ENCODE measurements around the gene CCNI2.

Gene CCNI2

DNA sequence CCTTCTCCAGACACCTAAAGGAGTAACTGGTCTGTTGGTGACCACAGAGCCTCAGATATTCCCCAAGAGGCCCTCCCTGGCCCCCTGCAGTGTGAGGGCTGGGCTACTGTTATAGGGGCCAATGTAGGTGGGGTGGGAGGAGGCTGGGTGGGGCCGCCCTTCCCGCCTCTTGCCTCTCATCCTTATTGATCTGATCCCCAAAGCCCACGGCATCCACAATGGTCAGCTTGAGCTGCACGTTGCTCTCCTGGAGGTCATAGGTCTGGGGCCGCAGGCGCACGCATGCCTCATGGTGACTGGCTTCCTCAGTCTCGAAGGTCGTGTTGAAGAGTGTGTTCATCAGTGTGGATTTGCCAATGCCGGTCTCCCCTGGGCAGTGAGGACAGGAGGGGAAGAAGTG lies 16.8 kb downstream of the CCNI2 start:
- Mint-ChIP-seq H3K4me1 (ENCODE audit: low read depth in 2 of 2) (peaks cover 1 to 7% of the 10 kb centered on the region in 2 donors), H3K27ac (no peak overlapping the region)
- DNase-seq: no peak

DNA sequence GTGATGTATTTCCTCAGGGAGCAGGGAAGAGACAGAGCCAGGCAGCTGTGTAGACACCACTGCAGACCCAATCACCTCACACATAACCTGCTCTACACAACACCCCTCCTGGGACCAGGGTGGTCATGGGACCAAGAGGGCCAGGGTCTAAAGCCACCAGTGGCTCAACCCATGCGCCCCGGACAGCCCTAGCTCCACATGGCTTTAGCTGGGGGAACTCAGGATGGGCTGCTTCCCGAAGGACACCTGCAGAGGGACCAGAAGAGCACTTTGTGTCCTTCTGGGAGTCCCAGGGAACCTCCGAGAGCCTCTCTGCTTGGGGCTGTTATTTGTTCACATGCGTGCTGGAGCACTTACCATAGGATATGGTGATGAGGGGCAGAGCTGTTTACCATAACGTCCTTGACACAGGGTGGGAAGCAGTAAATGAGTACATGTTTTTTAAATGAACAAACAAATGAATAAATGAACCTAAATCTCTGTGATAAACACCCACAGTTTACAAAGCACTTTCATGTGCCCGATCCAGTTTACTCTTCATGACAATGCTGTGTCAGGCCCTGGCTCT lies 17.5 kb downstream of the CCNI2 start:
- Mint-ChIP-seq H3K4me1 (ENCODE audit: low read depth in 2 of 2) (peaks cover 1 to 7% of the 10 kb centered on the region in 2 donors), H3K4me3 (no peak overlapping the region), H3K9me3 (no peaks in the 10 kb centered on the region), H3K36me3 (ENCODE audit: insufficient read depth) (peaks cover 3% of the 10 kb centered on the region), H3K27ac (no peak overlapping the region), H3K27me3 (no peaks in the 10 kb centered on the region)
- DNase-seq (no peak), ATAC-seq (replicated peaks) (no peak)

More for the DNA sequence above, 16.8 kb downstream of the CCNI2 start:
- H3K36me3 Mint-ChIP-seq (ENCODE audit: insufficient read depth): peaks cover 3% of the 10 kb centered on the region
- no peaks in the 10 kb centered on the region for H3K9me3 Mint-ChIP-seq
- ATAC-seq (replicated peaks): no peak
- no peak overlapping the region for H3K4me3 Mint-ChIP-seq
- H3K27me3 Mint-ChIP-seq: no peaks in the 10 kb centered on the region

DNA sequence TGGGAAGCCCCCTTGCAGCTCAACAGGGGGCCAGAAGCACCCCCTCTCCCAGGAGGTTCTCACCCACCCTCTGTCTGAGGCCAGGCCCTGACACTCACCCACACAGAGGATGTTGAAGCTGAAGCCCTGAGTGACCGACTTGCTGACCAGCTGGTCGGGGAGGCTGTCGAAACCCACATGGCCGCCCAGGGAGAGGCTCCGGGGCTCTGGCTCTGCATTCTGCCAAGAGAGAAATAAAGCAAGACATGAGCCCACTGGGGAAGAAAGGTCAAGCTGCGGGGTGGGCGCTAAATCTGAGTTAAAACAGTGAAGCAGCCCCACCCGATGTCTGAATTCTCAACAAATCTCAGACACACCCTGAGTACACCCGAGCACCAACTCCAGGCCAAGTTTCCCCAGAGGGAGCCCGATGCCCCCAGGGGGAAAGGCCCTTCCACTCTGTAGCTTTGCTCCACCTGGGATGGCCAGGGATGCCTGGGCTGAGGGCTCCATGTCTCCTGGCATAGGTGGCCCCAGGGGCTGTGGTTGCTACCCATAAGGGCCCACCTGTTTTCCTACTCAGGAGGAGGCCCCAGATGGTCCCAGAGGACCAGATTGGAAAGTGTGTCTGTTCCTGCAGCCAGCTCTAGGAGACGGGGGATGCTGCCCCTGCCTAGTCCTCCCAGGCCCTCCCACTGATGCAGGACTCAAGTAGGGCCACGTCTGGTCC lies 18.2 kb downstream of the CCNI2 start:
- DNase-seq (no peak), ATAC-seq (replicated peaks) (no peak)
- peaks cover 1 to 7% of the 10 kb centered on the region in 2 donors for H3K4me1 Mint-ChIP-seq (ENCODE audit: low read depth in 2 of 2)
- peaks cover 3% of the 10 kb centered on the region for H3K36me3 Mint-ChIP-seq (ENCODE audit: insufficient read depth)
- H3K27me3 Mint-ChIP-seq: no peaks in the 10 kb centered on the region
- H3K4me3 Mint-ChIP-seq: no peak overlapping the region
- H3K27ac Mint-ChIP-seq: no peak overlapping the region
- no peaks in the 10 kb centered on the region for H3K9me3 Mint-ChIP-seq

DNA sequence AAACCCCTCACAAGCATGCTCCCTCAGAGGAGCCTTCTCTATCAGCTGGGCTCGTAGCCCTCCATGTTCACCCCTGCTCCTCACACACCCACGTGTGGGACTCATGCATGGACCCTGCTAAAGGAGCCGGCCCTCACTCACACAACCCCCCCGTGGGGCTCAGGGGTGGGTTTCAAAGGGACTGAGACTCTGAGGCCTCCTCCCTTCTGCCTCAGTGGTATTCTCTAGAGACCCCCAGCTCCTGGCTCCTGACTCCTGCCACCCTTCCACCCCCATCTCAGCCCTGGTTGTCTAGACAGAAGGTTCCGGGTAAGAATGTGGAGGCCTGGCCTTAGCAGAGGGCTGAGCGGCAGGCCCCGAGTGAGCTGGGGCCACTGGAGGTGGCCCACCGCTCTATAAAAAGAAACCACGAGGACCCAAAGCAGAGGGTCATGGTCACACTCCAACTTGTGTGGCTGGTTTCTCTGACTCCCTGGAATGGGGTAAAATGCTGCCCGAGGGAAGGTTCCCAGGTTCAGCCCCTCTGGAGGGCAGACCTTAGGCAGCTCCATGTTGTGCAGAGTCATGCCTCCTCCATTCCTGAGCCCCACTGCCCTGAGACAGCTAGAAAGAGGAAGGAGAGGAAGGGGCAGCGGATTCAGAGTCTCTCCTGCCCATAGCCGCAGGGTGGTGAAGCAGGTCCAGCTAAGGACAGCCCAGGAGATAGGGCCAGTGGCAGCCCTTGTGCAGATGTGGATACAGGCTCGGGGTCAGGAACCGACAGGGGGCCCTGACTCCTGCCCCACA lies 19.0 kb downstream of the CCNI2 start:
- no peak for DNase-seq
- ATAC-seq (replicated peaks): no peak
- Mint-ChIP-seq H3K27ac (no peak overlapping the region), H3K36me3 (ENCODE audit: insufficient read depth) (peaks cover 3% of the 10 kb centered on the region), H3K4me1 (ENCODE audit: low read depth in 2 of 2) (peaks cover 1 to 7% of the 10 kb centered on the region in 2 donors), H3K27me3 (no peaks in the 10 kb centered on the region), H3K9me3 (no peaks in the 10 kb centered on the region), H3K4me3 (no peak overlapping the region)

DNA sequence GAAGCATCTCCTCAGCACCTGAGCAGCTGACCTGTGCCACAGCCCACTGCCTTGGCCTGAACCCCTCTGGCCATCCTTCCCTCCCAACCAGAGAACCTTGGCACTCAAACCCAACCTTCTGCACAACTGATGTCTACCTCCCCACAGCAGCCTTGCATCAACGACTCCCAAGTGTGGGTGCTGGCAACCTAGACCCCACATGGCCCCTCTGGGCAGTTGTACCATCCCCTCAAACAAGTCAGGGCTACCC lies 19.5 kb downstream of the CCNI2 start:
- Mint-ChIP-seq H3K4me1 (ENCODE audit: low read depth in 2 of 2) (peaks cover 1 to 7% of the 10 kb centered on the region in 2 donors), H3K36me3 (ENCODE audit: insufficient read depth) (peaks cover 3% of the 10 kb centered on the region), H3K27me3 (no peaks in the 10 kb centered on the region), H3K27ac (no peak overlapping the region), H3K9me3 (no peaks in the 10 kb centered on the region), H3K4me3 (no peak overlapping the region)
- no peak for ATAC-seq (replicated peaks)
- no peak for DNase-seq

DNA sequence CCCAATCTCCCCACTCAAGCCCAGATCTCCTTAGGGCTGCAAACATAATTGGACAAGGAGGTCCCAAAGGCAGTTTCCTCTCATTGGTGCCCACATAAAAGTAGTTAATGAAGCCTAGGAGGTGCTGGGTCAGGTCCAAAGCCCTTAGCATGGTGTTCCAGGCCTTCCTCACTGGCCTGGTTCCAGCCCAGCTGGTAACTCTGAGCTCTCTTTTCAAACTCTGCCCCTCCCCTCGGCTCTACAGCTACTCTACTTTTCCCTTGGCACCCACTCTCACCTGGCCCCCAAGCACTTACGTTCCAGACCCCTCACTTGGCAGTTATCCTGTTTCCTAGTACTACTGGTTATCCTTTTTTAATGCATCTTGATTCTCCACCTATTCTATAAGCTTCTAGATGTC lies 19.9 kb downstream of the CCNI2 start:
- Mint-ChIP-seq H3K9me3 (no peaks in the 10 kb centered on the region), H3K36me3 (ENCODE audit: insufficient read depth) (peaks cover 3% of the 10 kb centered on the region), H3K27ac (no peak overlapping the region), H3K4me1 (ENCODE audit: low read depth in 2 of 2) (peaks cover 2 to 7% of the 10 kb centered on the region in 2 donors), H3K4me3 (no peak overlapping the region), H3K27me3 (no peaks in the 10 kb centered on the region)
- ATAC-seq (replicated peaks) (no peak), DNase-seq (no peak)

DNA sequence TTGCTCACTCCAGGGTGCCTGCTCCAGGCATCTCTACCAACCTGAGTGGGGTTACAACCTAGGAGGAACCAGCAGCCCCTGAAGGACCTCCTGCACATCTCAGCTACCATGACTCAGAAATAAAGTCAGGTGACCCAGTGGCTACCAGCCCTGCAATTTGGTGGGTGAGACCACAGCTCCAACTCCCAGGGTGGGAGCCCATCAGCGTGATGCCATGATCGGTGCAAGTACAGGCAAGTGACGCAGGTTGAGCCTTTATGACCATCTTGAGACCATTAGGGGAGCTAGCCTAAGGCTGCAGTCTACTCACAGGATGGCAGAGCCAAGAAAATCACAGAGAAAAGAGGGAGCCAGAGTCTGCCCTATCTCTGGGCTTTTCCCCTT lies 21.3 kb downstream of the CCNI2 start:
- H3K4me1 Mint-ChIP-seq (ENCODE audit: low read depth in 2 of 2): peaks cover 7 to 11% of the 10 kb centered on the region in 2 donors
- peak overlapping the region in 1 of 2 donors; percentile 23 for H3K27ac Mint-ChIP-seq
- no peaks in the 10 kb centered on the region for H3K27me3 Mint-ChIP-seq
- H3K4me3 Mint-ChIP-seq: no peak overlapping the region
- peaks cover 1% of the 10 kb centered on the region for H3K36me3 Mint-ChIP-seq (ENCODE audit: insufficient read depth)
- DNase-seq (no peak), ATAC-seq (replicated peaks) (no peak)
- H3K9me3 Mint-ChIP-seq: no peaks in the 10 kb centered on the region

DNA sequence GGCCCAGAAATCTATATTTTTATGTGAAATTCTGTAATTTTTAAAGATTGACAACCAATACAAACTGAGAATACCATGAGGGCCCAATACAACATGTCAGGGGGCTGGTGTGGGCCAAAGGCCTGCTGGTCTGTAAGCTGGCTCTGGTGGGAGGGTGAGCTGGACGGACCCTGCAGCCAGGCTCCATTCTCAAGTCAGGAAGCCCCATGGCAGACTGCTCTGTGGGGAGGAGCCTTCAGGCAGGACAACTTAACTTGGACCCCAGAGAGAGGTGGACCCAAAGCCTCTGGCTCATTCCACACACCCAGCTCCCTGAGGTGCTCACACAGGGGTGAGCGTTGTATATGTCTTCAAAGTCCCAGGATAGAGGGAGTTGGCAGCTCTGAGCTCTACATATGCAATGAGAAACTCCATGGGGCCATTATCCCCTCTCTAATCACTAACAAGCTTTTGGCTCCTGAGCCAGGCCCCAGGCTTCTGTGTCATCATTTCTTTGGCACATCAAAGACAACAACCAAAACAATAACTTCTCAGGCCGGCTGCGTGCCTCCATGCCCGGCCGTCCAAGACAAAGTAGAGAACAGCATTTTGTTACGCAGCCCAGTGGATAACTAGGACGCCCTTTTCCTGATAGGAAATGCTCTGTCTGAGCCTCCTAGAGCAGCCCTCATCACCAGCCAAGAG lies 23.4 kb downstream of the CCNI2 start:
- Mint-ChIP-seq H3K9me3 (no peaks in the 10 kb centered on the region), H3K27me3 (no peaks in the 10 kb centered on the region)
- no peak for DNase-seq

DNA sequence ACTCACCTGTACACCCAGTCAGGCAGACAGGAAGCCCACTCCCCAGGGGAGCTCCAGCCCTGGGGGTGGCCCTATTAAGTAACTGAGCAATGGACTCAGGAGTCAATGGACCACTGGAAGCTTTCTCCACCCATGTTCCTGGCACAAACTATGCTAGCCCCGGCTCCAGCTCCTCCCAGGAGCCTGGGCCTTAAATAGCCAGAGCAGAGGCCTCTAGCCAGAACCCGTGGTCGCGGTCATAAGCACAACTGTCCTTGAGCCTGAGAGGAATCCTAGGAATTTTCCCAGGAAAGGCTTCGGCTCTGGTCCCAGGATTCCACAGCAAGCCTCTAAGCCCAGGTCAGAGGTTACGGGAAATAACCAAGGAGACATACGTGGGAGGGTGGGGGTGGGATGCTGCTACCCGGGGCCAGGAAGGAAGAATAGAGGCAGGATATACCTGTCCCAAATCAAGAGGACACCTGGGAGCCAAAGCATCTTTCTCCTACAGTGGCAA lies 24.3 kb downstream of the CCNI2 start:
- H3K27ac Mint-ChIP-seq: peak overlapping the region in 1 of 2 donors; percentile 46
- no peak overlapping the region for H3K4me3 Mint-ChIP-seq

More for the DNA sequence above, 23.4 kb downstream of the CCNI2 start:
- Mint-ChIP-seq H3K4me3 (no peak overlapping the region), H3K27ac (peak overlapping the region in 1 of 2 donors; percentile 46), H3K4me1 (ENCODE audit: low read depth in 2 of 2) (peaks cover 16 to 26% of the 10 kb centered on the region in 2 donors), H3K36me3 (ENCODE audit: insufficient read depth) (no peaks in the 10 kb centered on the region)
- ATAC-seq (replicated peaks): no peak

DNA sequence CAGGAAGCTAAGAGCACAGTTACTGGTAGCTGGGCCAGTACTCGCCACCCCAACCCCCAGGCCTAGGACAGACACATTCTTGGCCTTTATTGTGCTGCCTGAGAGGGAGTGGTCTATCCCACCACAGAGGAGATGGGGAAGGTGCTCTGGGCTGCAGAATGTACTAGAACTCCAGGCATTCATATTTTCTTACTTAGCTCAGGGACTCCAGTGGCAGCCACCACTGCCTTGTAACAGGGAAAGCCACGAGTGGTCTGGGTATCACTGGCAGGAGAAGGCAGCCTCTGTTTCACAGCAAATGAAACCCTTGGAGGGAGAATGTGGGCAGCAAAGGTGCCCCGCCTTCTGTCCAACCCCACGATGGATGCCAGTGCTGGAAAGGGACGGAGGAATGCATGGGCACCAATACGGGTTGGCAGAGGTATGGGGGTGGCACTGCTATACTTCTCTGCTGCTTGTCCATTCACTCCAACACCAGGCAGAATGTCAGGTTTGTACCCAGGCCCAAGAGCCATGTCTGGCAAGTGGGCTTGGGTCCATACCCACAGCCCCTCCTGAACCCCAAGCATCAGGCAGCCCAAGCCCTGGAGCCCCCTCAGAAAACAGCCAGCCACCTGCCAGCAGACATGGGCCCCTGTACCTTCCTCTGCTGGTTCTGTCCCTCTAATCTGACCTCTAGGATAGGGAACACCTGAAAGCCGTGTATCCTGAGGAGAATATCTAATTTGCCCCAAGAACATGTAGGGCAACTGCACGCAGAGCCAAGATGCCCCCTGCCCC lies 25.3 kb downstream of the CCNI2 start:
- H3K4me3 Mint-ChIP-seq: no peak overlapping the region
- no peaks in the 10 kb centered on the region for H3K36me3 Mint-ChIP-seq (ENCODE audit: insufficient read depth)
- H3K27ac Mint-ChIP-seq: no peak overlapping the region
- H3K4me1 Mint-ChIP-seq (ENCODE audit: low read depth in 2 of 2): peaks cover 13 to 27% of the 10 kb centered on the region in 2 donors
- DNase-seq (no peak), ATAC-seq (replicated peaks) (no peak)
- no peaks in the 10 kb centered on the region for H3K9me3 Mint-ChIP-seq
- no peaks in the 10 kb centered on the region for H3K27me3 Mint-ChIP-seq

More for the DNA sequence above, 24.3 kb downstream of the CCNI2 start:
- no peaks in the 10 kb centered on the region for H3K9me3 Mint-ChIP-seq
- no peaks in the 10 kb centered on the region for H3K27me3 Mint-ChIP-seq
- no peak for DNase-seq
- peaks cover 20 to 29% of the 10 kb centered on the region in 2 donors for H3K4me1 Mint-ChIP-seq (ENCODE audit: low read depth in 2 of 2)
- no peaks in the 10 kb centered on the region for H3K36me3 Mint-ChIP-seq (ENCODE audit: insufficient read depth)
- ATAC-seq (replicated peaks): no peak

DNA sequence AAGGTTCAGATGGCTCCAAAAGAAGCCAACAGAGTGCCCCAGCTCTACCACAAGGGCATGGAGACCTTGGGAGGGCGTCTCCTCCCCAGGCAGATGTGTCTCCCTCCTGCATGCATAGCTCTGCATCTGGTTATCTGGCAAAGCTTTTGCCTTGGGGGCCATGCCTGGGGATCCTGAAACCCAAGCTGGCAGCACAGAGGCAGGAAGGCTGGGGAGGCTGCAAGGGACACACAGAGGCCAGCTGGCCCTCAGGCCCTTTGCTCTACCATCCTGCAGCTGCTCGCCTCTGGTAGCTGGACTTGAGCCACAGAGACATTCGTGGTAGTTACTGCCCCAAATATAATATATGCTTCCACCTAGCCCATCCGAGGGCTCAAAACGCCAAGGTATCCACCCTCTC lies 25.9 kb downstream of the CCNI2 start:
- Mint-ChIP-seq H3K4me1 (ENCODE audit: low read depth in 2 of 2) (peaks cover 16 to 30% of the 10 kb centered on the region in 2 donors), H3K36me3 (ENCODE audit: insufficient read depth) (peaks cover 1% of the 10 kb centered on the region), H3K9me3 (no peaks in the 10 kb centered on the region), H3K4me3 (no peak overlapping the region), H3K27ac (no peak overlapping the region), H3K27me3 (no peaks in the 10 kb centered on the region)
- ATAC-seq (replicated peaks) (no peak), DNase-seq (no peak)

DNA sequence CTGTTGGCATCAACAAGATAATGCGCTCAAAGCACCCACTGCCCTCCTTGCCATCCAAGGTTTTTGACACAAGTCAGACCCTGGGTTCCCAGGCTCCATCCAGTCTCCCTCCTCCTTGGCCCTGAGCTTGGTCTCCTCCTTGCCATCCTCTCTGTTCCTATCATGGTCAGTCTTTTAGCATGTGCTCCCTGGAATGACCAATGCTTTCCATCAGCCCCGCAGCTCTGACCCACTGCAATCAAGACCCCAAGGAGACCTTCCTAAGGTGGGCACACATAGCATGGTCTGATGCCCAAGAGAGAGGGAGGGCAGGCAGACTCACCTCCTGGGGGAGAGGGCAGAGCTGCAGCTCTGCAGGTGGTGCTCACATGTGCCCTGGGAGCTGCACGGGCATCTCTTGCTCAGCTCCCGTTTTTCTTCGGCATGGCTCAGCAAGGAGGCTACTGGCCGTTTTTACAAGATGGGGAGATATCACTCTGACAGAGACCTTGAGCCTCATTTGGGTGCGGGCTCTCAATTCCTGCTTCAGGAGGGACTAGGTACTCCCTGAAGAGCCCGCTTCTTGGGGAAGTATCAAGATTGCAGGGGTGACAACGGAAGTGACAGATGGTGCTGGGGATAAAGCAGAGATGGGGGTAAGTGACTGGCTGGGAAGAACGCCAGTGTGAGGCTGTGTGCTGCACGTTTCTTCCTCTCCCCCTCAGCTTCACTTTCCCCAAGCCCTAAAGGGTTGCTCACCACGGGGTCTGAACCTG lies 26.6 kb downstream of the CCNI2 start:
- ATAC-seq (replicated peaks) (no peak), DNase-seq (no peak)
- H3K4me3 Mint-ChIP-seq: no peak overlapping the region
- H3K36me3 Mint-ChIP-seq (ENCODE audit: insufficient read depth): peaks cover 3% of the 10 kb centered on the region
- peaks cover 19 to 34% of the 10 kb centered on the region in 2 donors for H3K4me1 Mint-ChIP-seq (ENCODE audit: low read depth in 2 of 2)
- no peaks in the 10 kb centered on the region for H3K9me3 Mint-ChIP-seq
- H3K27me3 Mint-ChIP-seq: no peaks in the 10 kb centered on the region
- no peak overlapping the region for H3K27ac Mint-ChIP-seq

Measured in effector memory CD8-positive, alpha-beta T cell (primary cell).